ENCODE results near the gene CCDC57.
A peak's percentile ranks its signal among the peaks of the same experiment; 100 is the strongest.
"Not testable (repeated sequence)": the region's sequence is repeated elsewhere in the genome, so short reads cannot be mapped to it uniquely, and the experiment has no call there.

Gene CCDC57

GRCh38 chr17:82215095-82215971, 2.7 kb upstream of the CCDC57 start:
- in situ Hi-C loops (cut with HindIII; ENCODE audit: low pct_ligation_motif_present, low pct_unique_long_range_greater_than_20kb, low sequenced_read_pairs), result no loop called here
- no peak for DNase-seq

- no peak for DNase-seq
- in situ Hi-C loops (cut with HindIII; ENCODE audit: low pct_ligation_motif_present, low pct_unique_long_range_greater_than_20kb, low sequenced_read_pairs), result no loop called here
These were observed 1.5 kb upstream of the CCDC57 start for GRCh38 chr17:82214012-82214628.

GRCh38 chr17:82213251-82214011, 789 bp upstream of the CCDC57 start:
- in situ Hi-C loops (cut with HindIII; ENCODE audit: low pct_ligation_motif_present, low pct_unique_long_range_greater_than_20kb, low sequenced_read_pairs), result no loop called here
- DNase-seq, result peak; percentile 75

GRCh38 chr17:82210655-82211054, 2.0 kb downstream of the CCDC57 start:
- DNase-seq; in situ Hi-C loops (cut with HindIII; ENCODE audit: low pct_ligation_motif_present, low pct_unique_long_range_greater_than_20kb, low sequenced_read_pairs): not testable (repeated sequence)

- in situ Hi-C loops (cut with HindIII; ENCODE audit: low pct_ligation_motif_present, low pct_unique_long_range_greater_than_20kb, low sequenced_read_pairs), result no loop called here
- DNase-seq, result peak; percentile 88
These were observed 6.7 kb downstream of the CCDC57 start for GRCh38 chr17:82205720-82206508.

GRCh38 chr17:82204831-82205719, 7.6 kb downstream of the CCDC57 start:
- DNase-seq, result peak; percentile 88
- in situ Hi-C loops (cut with HindIII; ENCODE audit: low pct_ligation_motif_present, low pct_unique_long_range_greater_than_20kb, low sequenced_read_pairs), result no loop called here

- in situ Hi-C loops (cut with HindIII; ENCODE audit: low pct_ligation_motif_present, low pct_unique_long_range_greater_than_20kb, low sequenced_read_pairs), result no loop called here
- no peak for DNase-seq
These were observed 8.7 kb downstream of the CCDC57 start for GRCh38 chr17:82203920-82204319.

- no peak for DNase-seq
- in situ Hi-C loops (cut with HindIII; ENCODE audit: low pct_ligation_motif_present, low pct_unique_long_range_greater_than_20kb, low sequenced_read_pairs), result no loop called here
These were observed 9.7 kb downstream of the CCDC57 start for GRCh38 chr17:82202981-82203380.

- no peak for DNase-seq
- in situ Hi-C loops (cut with HindIII; ENCODE audit: low pct_ligation_motif_present, low pct_unique_long_range_greater_than_20kb, low sequenced_read_pairs), result no loop called here
These were observed 11.1 kb downstream of the CCDC57 start for GRCh38 chr17:82201498-82201910.

GRCh38 chr17:82200743-82201497, 11.7 kb downstream of the CCDC57 start:
- no peak for DNase-seq
- in situ Hi-C loops (cut with HindIII; ENCODE audit: low pct_ligation_motif_present, low pct_unique_long_range_greater_than_20kb, low sequenced_read_pairs), result no loop called here

GRCh38 chr17:82200135-82200534, 12.5 kb downstream of the CCDC57 start:
- in situ Hi-C loops (cut with HindIII; ENCODE audit: low pct_ligation_motif_present, low pct_unique_long_range_greater_than_20kb, low sequenced_read_pairs), result no loop called here
- DNase-seq, result no peak

GRCh38 chr17:82199496-82199895, 13.1 kb downstream of the CCDC57 start:
- DNase-seq, result no peak
- in situ Hi-C loops (cut with HindIII; ENCODE audit: low pct_ligation_motif_present, low pct_unique_long_range_greater_than_20kb, low sequenced_read_pairs), result no loop called here

- in situ Hi-C loops (cut with HindIII; ENCODE audit: low pct_ligation_motif_present, low pct_unique_long_range_greater_than_20kb, low sequenced_read_pairs), result no loop called here
- DNase-seq, result no peak
These were observed 14.6 kb downstream of the CCDC57 start for GRCh38 chr17:82198092-82198491.

- DNase-seq, result no peak
- in situ Hi-C loops (cut with HindIII; ENCODE audit: low pct_ligation_motif_present, low pct_unique_long_range_greater_than_20kb, low sequenced_read_pairs), result no loop called here
These were observed 16.7 kb downstream of the CCDC57 start for GRCh38 chr17:82195675-82196672.

GRCh38 chr17:82194765-82195164, 17.9 kb downstream of the CCDC57 start:
- in situ Hi-C loops (cut with HindIII; ENCODE audit: low pct_ligation_motif_present, low pct_unique_long_range_greater_than_20kb, low sequenced_read_pairs), result no loop called here
- no peak for DNase-seq

Measured in ACHN (cell line).